IMR-90 (cell line): ENCODE data around the gene CYP27B1. TPM values are rescaled to one million over a fixed set of nuclear protein-coding genes. Genes with fewer than 3 reads are reported as not detected.

Experiments used
- ATAC-seq: fragments of 200-7000 bp; cut with Tn5 transposase; 2 replicates; pipeline ENCODE4 v1.9.1; 2020; ENCODE audit warnings: low read depth, mild to moderate bottlenecking, moderate library complexity
- BruUV-seq: library from RNA; stranded (reverse); fragments of 400-500 nt; replicated peaks from 2 replicates; lab custom pipeline; 2021; lab: Mats Ljungman, UMichigan
- CTCF ChIA-PET: fragments of 300-600 bp; formaldehyde crosslinking; extraction: SDS; loops from one replicate; lab custom pipeline; 2021; ENCODE audit warnings: antibody characterized with exemption; lab: Yijun Ruan, JAX
- POLR2A ChIA-PET: fragments of 300-600 bp; sonication (Branson Sonifier 250); formaldehyde crosslinking; loops from one replicate; lab custom pipeline; 2022; ENCODE audit warnings: antibody characterized with exemption; ENCODE audit not compliant: unreplicated experiment; lab: Charles Lee
- DNase-seq: peaks from one replicate; pipeline ENCODE4 v3.0.0; 2013
- H2AFZ ChIP-seq: replicated peaks from 2 replicates; pipeline ENCODE3; 2013; ENCODE audit warnings: low read length, mild to moderate bottlenecking; ENCODE audit not compliant: poor library complexity
- H2AK5ac ChIP-seq: 2 replicates; pipeline ENCODE4 v1.6.1; 2013; ENCODE audit warnings: low read depth, low read length, inconsistent platforms
- H2AK9ac ChIP-seq: replicated peaks from 2 replicates; pipeline ENCODE3; 2013; ENCODE audit warnings: mild to moderate bottlenecking, low read depth, low read length, moderate library complexity; ENCODE audit not compliant: poor library complexity
- H2BK120ac ChIP-seq: 2 replicates; pipeline ENCODE4 v1.6.1; 2013; ENCODE audit warnings: low read depth, low read length, inconsistent platforms
- H2BK15ac ChIP-seq: 3 replicates; pipeline ENCODE4 v1.6.1; 2013; ENCODE audit warnings: low read depth, low read length, inconsistent platforms
- H2BK20ac ChIP-seq: 2 replicates; pipeline ENCODE4 v1.6.1; 2013; ENCODE audit warnings: low read depth, mild to moderate bottlenecking, inconsistent platforms, low read length, moderate library complexity
- H2BK5ac ChIP-seq: 2 replicates; pipeline ENCODE4 v1.6.1; 2013; ENCODE audit warnings: mild to moderate bottlenecking, low read depth, low read length, inconsistent platforms; ENCODE audit not compliant: poor library complexity, severe bottlenecking
- H3K14ac ChIP-seq: replicated peaks from 2 replicates; pipeline ENCODE4 v1.6.1; 2013; ENCODE audit warnings: low read depth, low read length, inconsistent platforms
- H3K18ac ChIP-seq: 2 replicates; pipeline ENCODE4 v1.6.1; 2013; ENCODE audit warnings: low read depth, low read length, control low read depth
- H3K23ac ChIP-seq: 2 replicates; pipeline ENCODE4 v1.6.1; 2013; ENCODE audit warnings: low read depth, low read length, inconsistent platforms
- H3K27ac ChIP-seq: 2 replicates; pipeline ENCODE4 v1.5.1; 2013; ENCODE audit warnings: mild to moderate bottlenecking, control low read depth, low read length; ENCODE audit not compliant: insufficient read depth
- H3K27me3 ChIP-seq: 2 replicates; pipeline ENCODE4 v1.6.1; 2013; ENCODE audit warnings: low read length; ENCODE audit not compliant: control insufficient read depth, insufficient read depth
- H3K36me3 ChIP-seq: 2 replicates; pipeline ENCODE4 v1.6.1; 2013; ENCODE audit warnings: low read length, mixed read lengths; ENCODE audit not compliant: control insufficient read depth, insufficient read depth
- H3K4ac ChIP-seq: 2 replicates; pipeline ENCODE4 v1.6.1; 2013; ENCODE audit warnings: low read depth, low read length, inconsistent platforms
- H3K4me1 ChIP-seq: 2 replicates; pipeline ENCODE4 v1.6.1; 2013; ENCODE audit warnings: low read length, mixed read lengths; ENCODE audit not compliant: control insufficient read depth, insufficient read depth
- H3K4me2 ChIP-seq: 2 replicates; pipeline ENCODE4 v1.6.1; 2013; ENCODE audit warnings: low read depth, mild to moderate bottlenecking, control low read depth, low read length, moderate library complexity
- H3K4me3 ChIP-seq: 2 replicates; pipeline ENCODE4 v1.5.1; 2013; ENCODE audit warnings: low read depth, mild to moderate bottlenecking, control low read depth, low read length, moderate library complexity; ENCODE audit not compliant: insufficient read depth
- H3K56ac ChIP-seq: 2 replicates; pipeline ENCODE4 v1.6.1; 2013; ENCODE audit warnings: low read length, inconsistent platforms; ENCODE audit not compliant: insufficient read depth; ENCODE audit errors: extremely low read depth
- H3K79me1 ChIP-seq, 2 experiments: 2 replicates each; pipeline ENCODE4 v1.6.1; 2013; ENCODE audit warnings: low read length in 2 of 2, inconsistent platforms in 1 of 2, low read depth in 1 of 2
- H3K9ac ChIP-seq: 2 replicates; pipeline ENCODE4 v1.6.1; 2013; ENCODE audit warnings: low read depth, low read length, control low read depth
- H3K9me1 ChIP-seq: 2 replicates; pipeline ENCODE4 v1.6.1; 2013; ENCODE audit warnings: low read length, inconsistent platforms; ENCODE audit not compliant: insufficient read depth
- H3K9me3 ChIP-seq: 2 replicates; pipeline ENCODE4 v1.6.1; 2013; ENCODE audit warnings: low read length; ENCODE audit not compliant: control insufficient read depth, insufficient read depth
- H4K20me1 ChIP-seq: 2 replicates; pipeline ENCODE4 v1.6.1; 2013; ENCODE audit warnings: low read length, inconsistent platforms; ENCODE audit not compliant: insufficient read depth
- H4K5ac ChIP-seq: 2 replicates; pipeline ENCODE4 v1.6.1; 2013; ENCODE audit warnings: mild to moderate bottlenecking, low read depth, low read length, control low read depth
- H4K8ac ChIP-seq, 2 experiments: 2 replicates each; pipeline ENCODE4 v1.6.1; 2013; ENCODE audit warnings: low read depth in 2 of 2, low read length in 2 of 2, control low read depth in 1 of 2, inconsistent platforms in 1 of 2
- H4K91ac ChIP-seq: 2 replicates; pipeline ENCODE4 v1.6.1; 2013; ENCODE audit warnings: low read depth, low read length, inconsistent platforms; ENCODE audit not compliant: insufficient read depth
- CHD1 ChIP-seq: IDR thresholded peaks from 2 replicates; pipeline ENCODE4 v1.6.1; 2012; ENCODE audit warnings: low read depth, low read length, improper control_type of control experiment
- WGBS, 2 experiments: methylation state at CpG; one replicate each; pipeline versions ENCODE4 v1.1.5 to v1.1.7; 2013; ENCODE audit warnings: missing lambda C conversion rate in 2 of 2; ENCODE audit not compliant: insufficient read length in 1 of 2; ENCODE audit errors: extremely low coverage in 2 of 2; 5-methylcytosine and 5-hydroxymethylcytosine counted together
- dilution Hi-C: fragments of 300-500 bp; cut with HindIII; formaldehyde crosslinking; loops from one replicate; pipeline ENCODE4 v1.14.3; 2018; ENCODE audit warnings: low sequenced_read_pairs; ENCODE audit not compliant: unreplicated experiment
- in situ Hi-C: fragments of 300-500 bp; cut with MboI; formaldehyde crosslinking; loops from 3 replicates; pipeline ENCODE4 v1.14.3; 2019; ENCODE audit warnings: low sequenced_read_pairs, inconsistent platforms, mixed read lengths
- intact Hi-C: fragments of 100-400 bp; cut with micrococcal nuclease; formaldehyde crosslinking; loops from 2 replicates; pipeline ENCODE4 v1.10.0; 2022
- polyA plus RNA-seq, 3 experiments: library from polyadenylated mRNA; depleted of rRNA; stranded (reverse); fragments of >200 nt; gene quantifications; 2 replicates each; pipeline ENCODE4 v1.2.3, GENCODE V29; 2012; ENCODE audit warnings: low replicate concordance in 1 of 3
- total RNA-seq: library from RNA; depleted of rRNA; stranded (reverse); fragments of >200 nt; gene quantifications from 2 replicates; pipeline ENCODE4 v1.2.3, GENCODE V29; 2012

Gene CYP27B1
- total and polyA plus RNA-seq, 2 of the 4 experiments (the other 2 are of a cell fraction): 0.36 to 1.3 TPM

- H3K79me1 ChIP-seq: peaks cover 12 to 18% of the 10 kb centered on the region in 2 experiments; a peak in 3 of 4 replicates
- ChIA-PET POLR2A (no interaction called here), CTCF (interaction anchor here (2.0 kb wide), 1 partner anchor 15 kb away, joined by 6 read pairs; the partner anchor contains the start of gene TSFM)
- H3K56ac ChIP-seq: no peak overlapping the region
- DNase-seq (no peak), ATAC-seq (no peak)
- H2AK9ac ChIP-seq: no peak overlapping the region
- H4K8ac ChIP-seq: no peak overlapping the region
- peaks cover 9% of the 10 kb centered on the region for H3K9me1 ChIP-seq
- H3K14ac ChIP-seq: no peak overlapping the region
- peaks cover 1% of the 10 kb centered on the region; the same call in 1 of the 2 replicates for H3K36me3 ChIP-seq
- H2BK15ac ChIP-seq: no peak overlapping the region
- no peak overlapping the region for H2BK5ac ChIP-seq
- H3K9ac ChIP-seq: no peak overlapping the region
- in situ Hi-C loops: no loop called here
- peaks cover 11% of the 10 kb centered on the region; the same call in 1 of the 2 replicates for H3K4me1 ChIP-seq
- no peaks in the 10 kb centered on the region for H4K20me1 ChIP-seq
- H3K4ac ChIP-seq: no peak overlapping the region
- H3K4me2 ChIP-seq: no peak overlapping the region
- no peak overlapping the region for H3K23ac ChIP-seq
- H3K18ac ChIP-seq: no peak overlapping the region
- H3K27me3 ChIP-seq: peaks cover 40% of the 10 kb centered on the region
- BruUV-seq: no TSS peak
- no peak overlapping the region for H2AK5ac ChIP-seq
- H4K5ac ChIP-seq: no peak overlapping the region
- H2BK20ac ChIP-seq: no peak overlapping the region
- intact Hi-C loops: no loop called here
- WGBS, 2 experiments: no CpG with 5 or more reads among the region's 3 CpGs
- H4K91ac ChIP-seq: no peak overlapping the region
- H3K9me3 ChIP-seq: peaks cover 2% of the 10 kb centered on the region; the same call in 1 of the 2 replicates
- no peak overlapping the region for H2BK120ac ChIP-seq
- no peak for TF ChIP-seq CHD1
- H3K27ac ChIP-seq: no peak overlapping the region
- dilution Hi-C loops: no loop called here
- no peak overlapping the region for H2AFZ ChIP-seq
- no peak overlapping the region for H3K4me3 ChIP-seq
Observed at GRCh38 chr12:57767876-57768275, 998 bp upstream of the CYP27B1 start.
